Omental fat pad (tissue), 4 donors: Measurements from ENCODE around the gene FLRT2. TPM values are rescaled to one million over a fixed set of nuclear protein-coding genes. Genes with fewer than 3 reads are reported as not detected.

Source experiments
- ATAC-seq: fragments of 150-250 bp; one replicate; pipeline ENCODE4 v1.9.1; 2016; ENCODE audit warnings: mild to moderate bottlenecking, moderate library complexity; ENCODE audit not compliant: low FRiP score
- DNase-seq: peaks from one replicate; pipeline ENCODE4 v3.0.0-alpha.2; 2019; ENCODE audit warnings: low spot score
- total RNA-seq, 4 donors: library from RNA; depleted of rRNA; stranded (reverse); fragments of >200 nt; gene quantifications; one replicate each; pipeline ENCODE4 v1.1.0, GENCODE V29; 2016
- TF ChIP-seq, protein P1 (sequence below), 3 donors: fragments of 450-650 bp; IDR thresholded peaks; one replicate each; pipeline ENCODE4 v1.5.1; 2016 to 2017; ENCODE audit warnings: antibody characterized with exemption in 3 of 3, mild to moderate bottlenecking in 3 of 3, moderate library complexity in 2 of 3

FLRT2 gene
- total RNA-seq, 4 donors from 2014 or later, result 15.9 to 71.4 (median 23.8) TPM

GRCh38 chr14:85520581-85520980 lies 9.4 kb upstream of the FLRT2 start:
- TF ChIP-seq, protein P1, sequence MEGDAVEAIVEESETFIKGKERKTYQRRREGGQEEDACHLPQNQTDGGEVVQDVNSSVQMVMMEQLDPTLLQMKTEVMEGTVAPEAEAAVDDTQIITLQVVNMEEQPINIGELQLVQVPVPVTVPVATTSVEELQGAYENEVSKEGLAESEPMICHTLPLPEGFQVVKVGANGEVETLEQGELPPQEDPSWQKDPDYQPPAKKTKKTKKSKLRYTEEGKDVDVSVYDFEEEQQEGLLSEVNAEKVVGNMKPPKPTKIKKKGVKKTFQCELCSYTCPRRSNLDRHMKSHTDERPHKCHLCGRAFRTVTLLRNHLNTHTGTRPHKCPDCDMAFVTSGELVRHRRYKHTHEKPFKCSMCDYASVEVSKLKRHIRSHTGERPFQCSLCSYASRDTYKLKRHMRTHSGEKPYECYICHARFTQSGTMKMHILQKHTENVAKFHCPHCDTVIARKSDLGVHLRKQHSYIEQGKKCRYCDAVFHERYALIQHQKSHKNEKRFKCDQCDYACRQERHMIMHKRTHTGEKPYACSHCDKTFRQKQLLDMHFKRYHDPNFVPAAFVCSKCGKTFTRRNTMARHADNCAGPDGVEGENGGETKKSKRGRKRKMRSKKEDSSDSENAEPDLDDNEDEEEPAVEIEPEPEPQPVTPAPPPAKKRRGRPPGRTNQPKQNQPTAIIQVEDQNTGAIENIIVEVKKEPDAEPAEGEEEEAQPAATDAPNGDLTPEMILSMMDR (IDR thresholded peaks at IDR 0.05), result no peak

DNA sequence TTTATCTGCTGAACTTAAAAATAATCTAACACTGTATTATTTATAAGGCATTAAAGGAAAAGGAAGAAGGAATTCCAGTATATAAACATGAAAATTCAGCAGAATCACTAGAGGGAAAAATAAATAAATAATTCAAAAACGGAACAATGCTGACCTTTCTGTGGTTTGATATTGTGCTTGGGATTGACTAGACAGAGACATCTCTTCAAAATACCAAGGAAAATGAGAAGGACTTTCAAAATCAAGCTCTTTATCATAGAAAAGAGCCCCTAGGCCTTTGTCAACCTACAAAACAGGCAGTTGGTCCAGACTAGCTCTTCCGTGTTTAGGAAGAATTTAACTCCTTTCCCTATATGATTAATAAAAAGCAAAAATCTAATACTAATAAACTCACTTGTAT lies 6.3 kb upstream of the FLRT2 start:
- no peak for ATAC-seq
- TF ChIP-seq, protein P1 (IDR thresholded peaks at IDR 0.05), result no peak

More at GRCh38 chr14:85520581-85520980, 9.4 kb upstream of the FLRT2 start:
- no peak for DNase-seq
- ATAC-seq, result no peak

DNA sequence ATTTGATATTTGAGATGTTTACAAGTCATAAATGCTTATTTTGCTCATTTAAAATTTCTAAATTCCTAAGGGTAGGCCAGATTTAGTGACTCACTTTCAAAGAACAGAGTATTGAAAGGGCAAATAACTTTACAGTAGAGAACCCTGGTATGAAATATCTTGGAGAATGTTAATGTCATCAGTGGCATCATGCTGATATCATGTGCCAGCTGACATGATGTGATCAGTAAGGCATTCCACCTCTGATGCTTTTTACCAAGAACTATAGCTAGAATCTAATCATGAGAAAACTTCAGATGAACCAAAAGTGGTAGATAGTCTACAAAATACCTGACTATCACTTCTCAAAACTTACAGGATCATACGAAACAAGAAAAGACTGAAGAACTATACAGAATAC lies 2.9 kb upstream of the FLRT2 start:
- TF ChIP-seq, protein P1 (IDR thresholded peaks at IDR 0.05), result no peak
- ATAC-seq (no peak), DNase-seq (no peak)

More for the DNA sequence above, 6.3 kb upstream of the FLRT2 start:
- no peak for DNase-seq

DNA sequence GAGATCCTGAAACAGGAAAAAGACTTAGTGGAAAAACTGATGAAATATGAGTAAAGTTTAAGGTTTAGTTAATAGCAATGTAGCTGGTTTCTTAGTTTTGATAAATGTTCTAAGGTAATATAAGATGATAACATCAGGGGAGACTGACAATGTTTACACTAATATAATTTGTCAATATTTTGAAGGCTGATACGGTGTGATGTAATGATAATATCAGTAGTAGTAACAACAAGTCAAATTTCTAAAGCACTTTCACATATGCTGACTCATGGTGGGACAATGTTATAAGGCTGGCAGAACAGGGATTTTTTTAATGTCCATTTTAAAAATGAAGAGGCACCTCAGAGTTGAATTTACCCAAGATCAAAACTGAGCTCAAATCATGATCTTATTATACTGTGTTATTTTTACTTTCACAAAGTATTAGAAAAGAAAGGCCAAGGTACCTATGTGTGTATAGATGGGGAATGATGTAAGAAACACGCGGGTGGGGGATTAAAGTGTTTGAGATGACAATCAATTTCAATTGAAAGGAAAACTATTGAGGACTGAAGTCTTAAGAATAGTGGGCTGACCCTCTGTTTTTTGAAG lies 2.4 kb upstream of the FLRT2 start:
- ATAC-seq (no peak), DNase-seq (no peak)
- TF ChIP-seq, protein P1 (IDR thresholded peaks at IDR 0.05), result no peak

GRCh38 chr14:85528080-85528896 lies 1.7 kb upstream of the FLRT2 start:
- ATAC-seq (peak; percentile 38), DNase-seq (no peak)
- TF ChIP-seq, protein P1 (IDR thresholded peaks at IDR 0.05), result no peak

GRCh38 chr14:85528897-85529631 lies 880 bp upstream of the FLRT2 start:
- ATAC-seq, result peak; percentile 12
- no peak for DNase-seq
- TF ChIP-seq, protein P1 (IDR thresholded peaks at IDR 0.05), result no peak
